ENCODE results near the gene MOGAT3.

MOGAT3 gene, protein sequence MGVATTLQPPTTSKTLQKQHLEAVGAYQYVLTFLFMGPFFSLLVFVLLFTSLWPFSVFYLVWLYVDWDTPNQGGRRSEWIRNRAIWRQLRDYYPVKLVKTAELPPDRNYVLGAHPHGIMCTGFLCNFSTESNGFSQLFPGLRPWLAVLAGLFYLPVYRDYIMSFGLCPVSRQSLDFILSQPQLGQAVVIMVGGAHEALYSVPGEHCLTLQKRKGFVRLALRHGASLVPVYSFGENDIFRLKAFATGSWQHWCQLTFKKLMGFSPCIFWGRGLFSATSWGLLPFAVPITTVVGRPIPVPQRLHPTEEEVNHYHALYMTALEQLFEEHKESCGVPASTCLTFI

DNA sequence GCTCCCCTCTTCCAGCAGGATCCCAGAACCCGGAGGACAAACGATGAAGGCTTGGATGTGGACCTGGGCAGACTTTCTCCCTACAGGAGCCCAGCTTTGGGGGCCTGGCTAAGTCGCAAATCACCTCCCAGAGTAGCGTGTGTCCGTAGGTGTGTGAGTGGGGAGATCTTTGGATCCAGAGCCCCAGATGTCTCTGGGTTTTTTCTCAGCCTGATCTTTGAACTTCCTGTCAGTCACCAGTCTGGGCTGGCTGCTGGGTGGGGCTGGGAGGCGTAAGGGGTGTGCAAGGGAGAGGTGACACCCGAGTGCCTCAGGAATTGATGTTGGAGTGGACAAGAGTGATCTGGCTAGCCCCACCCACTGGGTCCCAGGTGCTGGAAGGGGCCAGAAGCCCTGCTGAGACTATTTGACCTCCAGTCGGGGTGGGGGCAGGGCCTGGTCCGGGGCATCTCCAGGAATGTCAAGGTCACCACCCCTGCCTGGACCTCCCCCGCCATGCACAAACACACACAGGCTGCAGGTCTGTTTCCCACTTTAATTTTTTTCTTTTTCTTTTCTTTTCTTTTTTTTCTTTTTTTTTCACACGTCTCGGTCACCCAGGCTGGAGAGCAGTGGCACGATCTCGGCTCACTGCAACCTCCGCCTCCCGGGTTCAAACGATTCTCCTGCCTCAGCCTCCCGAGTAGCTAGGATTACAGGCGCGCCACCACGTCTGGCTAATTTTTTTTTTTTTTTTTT, at the start of gene MOGAT3:
MOGAT3 (minus strand) TSS at position 175 of the 738 bp plus-strand sequence. CDS start 182 bp downstream, outside the sequence.
- no peak for DNase-seq (ENCODE audit: low read depth, low spot score)

DNA sequence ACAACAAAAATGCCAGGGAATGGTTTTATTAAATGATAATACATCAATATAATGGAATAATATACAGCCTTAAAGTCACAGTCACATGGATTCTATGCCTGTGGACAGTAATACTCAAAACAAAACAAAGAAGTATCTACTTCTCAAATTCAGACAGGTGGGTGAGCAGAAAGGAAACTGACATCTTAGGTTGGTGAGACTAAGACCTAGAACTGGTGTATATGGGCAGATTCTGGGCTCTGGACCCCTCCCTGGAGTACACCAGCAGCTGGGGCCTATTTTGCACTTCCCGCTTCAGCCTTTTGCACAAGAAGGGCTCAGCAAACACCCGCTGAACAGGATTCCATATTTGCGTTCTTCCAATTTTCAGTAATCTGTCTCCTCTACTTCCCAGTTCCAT, 49.5 kb upstream of the MOGAT3 start:
- no peak for DNase-seq (ENCODE audit: low read depth, low spot score)

DNA sequence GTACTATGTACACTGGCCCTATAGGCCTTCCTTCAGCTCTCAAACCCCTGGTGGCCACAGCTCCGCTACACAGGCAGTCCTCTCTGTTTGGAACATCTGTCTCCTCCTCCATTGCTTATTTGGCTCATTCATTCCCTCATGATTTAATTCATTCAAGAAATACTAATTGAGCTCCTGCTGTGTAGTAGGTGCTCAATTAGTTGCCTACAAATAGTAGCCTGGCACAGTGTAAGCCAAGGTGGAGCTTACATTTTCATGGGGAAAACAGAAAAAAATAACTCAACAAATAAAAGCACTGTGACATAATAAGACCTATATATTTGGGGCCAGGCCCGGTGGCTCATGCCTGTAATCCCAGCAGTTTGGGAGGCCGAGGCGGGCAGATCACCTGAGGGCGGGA, 47.4 kb upstream of the MOGAT3 start:
- no peak for DNase-seq (ENCODE audit: low read depth, low spot score)

DNA sequence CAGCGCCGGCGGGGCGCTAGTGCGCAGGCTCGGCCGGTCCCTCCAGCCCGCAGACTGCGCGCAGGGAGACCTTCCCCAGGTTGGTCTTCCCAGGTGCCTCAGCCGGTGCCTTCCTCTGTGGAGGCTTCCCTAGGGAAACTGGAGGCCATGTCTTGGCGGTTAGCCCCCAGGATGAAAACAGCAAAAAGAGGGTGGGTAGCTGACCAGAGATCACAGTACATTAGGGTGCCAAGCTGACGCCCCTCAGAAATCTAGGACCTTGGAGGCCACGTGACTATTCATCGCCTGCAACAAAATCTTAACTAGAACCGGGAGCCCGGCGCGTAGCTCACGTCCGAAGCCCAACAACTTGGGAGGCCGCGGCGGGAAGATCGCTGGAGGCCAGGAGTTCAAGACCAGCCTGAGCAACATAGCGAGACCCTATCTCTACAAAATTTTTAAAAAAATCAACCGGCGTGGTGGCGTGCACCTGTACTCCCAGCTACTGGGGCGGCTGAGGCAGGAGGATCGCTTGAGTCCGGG, 44.4 kb upstream of the MOGAT3 start:
- DNase-seq (ENCODE audit: low read depth, low spot score), result no peak

DNA sequence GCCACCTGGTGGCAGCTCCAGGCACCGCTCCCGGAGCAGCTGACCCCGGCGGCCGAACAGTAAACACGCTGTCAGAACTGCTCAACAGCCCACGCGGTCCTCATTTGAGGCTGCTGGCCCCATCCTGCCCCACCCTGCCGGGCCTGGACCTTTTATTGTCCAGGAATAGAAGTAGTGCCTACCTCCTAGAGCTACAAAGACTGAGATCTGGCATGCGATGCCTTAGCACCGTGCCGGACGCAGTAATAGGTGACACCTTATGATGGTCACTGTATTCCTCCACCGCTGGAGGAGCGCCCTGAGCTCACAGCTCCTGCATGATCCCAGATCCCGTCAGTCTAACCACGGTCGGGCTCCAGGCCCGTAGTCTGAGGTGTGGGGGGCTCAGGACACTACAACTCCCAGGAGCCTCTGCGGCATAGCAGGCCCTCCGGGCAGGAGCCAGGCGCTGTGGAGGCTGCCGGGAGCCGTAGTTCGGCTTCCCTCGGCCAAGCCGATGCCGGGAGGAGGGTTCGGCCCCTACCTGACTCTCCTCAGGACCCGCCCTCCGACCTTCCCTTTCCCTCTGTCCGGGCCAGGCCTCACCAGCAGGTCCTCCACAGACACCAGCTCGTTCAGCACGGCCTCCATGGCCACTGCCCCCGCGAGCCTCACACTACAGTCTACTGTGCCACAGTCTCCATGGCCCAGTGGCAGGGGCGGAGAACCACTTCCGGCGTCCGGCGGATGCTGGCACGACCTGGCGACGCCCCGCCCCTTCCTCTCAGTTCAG, 43.7 kb upstream of the MOGAT3 start, which contains the start of gene FIS1:
FIS1 (minus strand) TSS at position 707 of the 772 bp plus-strand sequence; CDS start at position 630, 77 bp downstream.
- DNase-seq (ENCODE audit: low read depth, low spot score), result peak; percentile 84

DNA sequence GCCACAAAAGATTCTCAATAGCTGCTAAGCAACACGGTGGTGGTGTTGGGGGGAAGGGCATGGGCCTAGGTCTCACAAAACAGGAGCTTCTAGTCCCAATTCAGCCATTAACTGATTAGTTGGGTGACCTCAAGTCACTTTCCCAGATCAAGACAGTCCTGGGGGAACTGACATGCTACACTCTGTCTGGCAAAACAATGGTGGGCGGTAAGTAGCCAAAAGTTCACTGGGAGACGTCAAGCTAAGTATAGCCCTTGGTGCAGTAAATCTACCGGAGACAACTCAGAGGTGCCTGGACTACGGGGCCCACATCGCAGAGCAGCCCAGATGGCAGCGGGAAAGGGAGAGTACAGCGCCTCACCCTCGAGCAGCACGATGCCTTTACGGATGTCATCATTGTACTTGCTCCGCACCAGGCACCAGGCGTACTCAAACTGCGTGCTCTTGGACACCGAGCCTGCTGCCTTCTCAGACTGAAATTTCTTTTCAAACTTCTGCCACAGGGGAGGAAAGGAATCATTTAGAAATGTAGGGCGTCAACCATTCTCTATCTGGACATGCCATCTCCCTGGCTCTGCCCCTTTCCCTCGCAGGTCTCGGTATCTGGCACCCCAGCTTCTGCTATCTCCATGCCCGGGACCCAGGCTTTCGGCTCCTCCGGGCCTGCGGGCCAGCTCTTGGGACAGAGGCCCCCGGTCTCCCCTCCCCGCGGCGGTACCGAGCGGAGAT, 43.0 kb upstream of the MOGAT3 start:
- DNase-seq (ENCODE audit: low read depth, low spot score), result no peak

DNA sequence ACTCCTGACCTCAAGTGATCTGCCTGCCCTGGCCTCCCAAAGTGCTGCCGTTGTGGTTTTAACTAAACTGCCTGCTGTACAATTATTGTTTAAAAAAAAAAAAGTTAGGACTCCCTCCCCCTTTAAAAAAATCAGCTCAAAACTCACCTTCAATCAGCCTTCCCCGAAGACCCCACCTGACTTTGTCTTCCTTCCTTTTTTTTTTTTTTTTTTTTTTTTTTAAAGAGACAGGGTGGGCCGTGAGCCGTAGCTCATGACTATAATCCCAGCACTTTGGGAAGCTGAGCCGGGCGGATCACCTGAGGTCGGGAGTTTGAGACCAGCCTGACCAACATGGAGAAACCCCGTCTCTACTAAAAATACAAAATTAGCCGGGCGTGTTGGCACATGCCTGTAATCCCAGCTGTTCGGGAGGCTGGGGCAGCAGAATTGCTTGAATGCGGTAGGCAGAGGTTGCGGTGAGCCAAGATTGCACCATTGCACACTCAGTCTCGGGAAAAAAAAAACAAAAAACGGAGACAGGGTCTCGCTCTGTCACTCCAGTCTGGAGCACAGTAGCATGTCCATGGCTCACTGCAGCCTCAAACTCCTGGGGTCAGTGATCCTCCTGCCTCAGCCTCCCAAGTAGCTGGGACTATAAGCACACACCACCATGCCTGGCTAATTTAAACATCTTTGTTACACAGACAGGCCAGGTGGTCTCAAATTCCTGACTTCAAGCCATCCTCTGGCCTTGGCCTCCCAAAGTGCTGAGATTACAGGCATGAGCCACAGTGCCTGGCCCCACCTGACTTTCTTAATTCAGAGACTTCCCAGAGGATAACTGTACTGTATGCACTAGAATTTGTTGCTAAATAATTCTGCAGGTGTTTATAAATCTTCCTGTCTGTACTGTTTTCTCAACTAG, 40.9 kb upstream of the MOGAT3 start:
- no peak for DNase-seq (ENCODE audit: low read depth, low spot score)

DNA sequence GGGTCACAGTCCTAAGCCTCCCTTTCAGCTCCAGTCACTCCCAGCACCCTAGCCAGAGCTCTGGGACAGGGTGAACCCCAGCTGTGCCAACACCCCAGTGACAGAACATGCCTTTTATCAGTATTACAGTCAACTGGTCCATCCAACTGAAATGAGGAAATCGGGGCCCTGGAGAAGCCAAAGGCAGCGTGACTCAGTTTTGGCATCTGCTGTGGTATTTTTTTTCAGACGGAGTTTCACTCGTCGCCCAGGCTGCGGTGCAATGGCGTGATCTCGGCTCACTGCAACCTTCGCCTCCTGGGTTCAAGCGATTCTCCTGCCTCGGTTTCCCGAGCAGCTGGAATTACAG, 40.2 kb upstream of the MOGAT3 start:
- no peak for DNase-seq (ENCODE audit: low read depth, low spot score)

DNA sequence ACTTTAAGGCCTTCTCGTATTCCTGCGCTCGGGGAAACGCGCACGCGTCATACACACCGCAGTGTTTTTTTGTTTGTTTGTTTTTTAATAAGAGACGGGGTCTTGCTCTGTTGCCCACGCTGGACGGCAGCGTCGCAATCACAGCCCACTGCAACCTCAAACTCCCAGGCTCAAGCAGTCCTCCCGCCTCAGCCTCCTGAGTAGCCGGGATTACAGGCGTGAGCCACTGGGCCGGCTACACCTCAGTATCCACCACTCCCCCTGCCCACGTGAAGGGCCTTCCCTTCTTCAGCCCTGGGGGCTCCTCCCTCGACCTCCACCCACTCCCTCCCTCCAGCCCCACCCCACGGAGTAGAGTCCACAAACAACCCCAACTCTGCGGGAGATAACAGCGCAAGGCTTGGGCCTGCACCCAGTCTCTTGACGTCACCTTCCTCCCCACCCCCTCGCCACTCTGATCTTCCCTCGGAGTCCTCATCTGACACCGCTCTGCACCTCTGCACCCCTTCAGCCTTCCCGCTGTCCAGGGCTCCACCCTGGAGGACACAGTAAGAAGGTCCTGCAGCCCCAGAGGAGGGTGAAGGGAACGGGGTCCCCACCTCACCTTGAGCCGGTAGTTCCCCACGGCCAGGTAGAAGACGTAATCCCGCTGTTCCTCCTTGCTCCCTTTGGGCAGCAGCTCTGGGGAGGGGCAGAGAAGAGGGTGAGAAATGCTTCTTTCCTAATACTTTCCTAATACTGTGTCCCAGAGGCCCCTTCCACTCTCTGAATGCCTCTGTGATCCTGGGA, 39.6 kb upstream of the MOGAT3 start:
- no peak for DNase-seq (ENCODE audit: low read depth, low spot score)

DNA sequence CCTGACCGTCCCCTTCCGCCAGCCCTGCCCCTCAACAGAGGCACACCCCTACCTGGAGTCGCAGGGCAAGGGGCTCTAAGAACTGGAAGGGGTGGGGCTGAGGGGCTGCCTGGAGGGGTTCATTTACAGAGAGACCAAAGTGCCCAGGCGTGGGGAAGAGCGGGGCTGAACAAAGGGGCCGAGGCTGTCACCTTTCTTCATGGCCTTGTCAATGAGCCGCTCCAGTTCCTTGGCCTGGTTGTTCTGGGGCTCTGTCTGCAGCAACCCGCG, 39.0 kb upstream of the MOGAT3 start:
- DNase-seq (ENCODE audit: low read depth, low spot score), result no peak

DNA sequence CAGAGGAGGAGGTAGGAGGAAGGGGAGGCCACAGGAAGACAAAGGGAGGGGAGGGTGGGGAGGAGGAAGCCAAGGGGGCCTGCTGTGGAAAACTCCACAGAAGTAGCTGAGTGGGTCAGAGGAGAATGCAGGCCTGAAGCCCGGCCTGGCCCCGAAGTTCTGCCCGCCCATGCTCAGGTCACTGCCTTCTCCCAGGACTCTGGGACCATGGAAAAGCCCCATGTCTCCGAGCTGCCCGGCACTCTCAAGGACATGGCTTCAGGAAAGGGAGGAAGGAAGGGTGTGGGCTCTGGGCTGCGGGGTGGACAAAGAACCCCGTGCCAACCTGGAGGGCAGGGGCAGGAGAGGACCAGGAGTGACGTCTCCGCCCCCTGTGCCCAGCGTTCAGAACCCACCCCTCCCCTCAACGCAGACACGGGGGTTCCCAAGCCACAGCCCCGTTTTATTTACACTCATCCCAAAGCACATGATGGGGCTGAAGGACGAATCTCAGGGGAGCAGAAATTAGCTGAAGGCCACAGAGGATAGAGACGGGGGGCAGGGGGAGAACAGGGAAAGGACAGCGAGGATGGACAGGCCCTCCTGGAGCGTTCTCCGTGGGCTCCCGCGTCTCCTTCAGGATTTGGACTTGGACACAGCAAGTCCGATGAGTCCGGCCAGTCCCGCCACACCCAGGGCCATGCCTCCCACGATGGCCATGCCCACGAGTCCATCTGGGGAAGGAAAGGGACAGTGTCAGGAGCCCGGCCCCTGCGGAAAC, 38.5 kb upstream of the MOGAT3 start:
- DNase-seq (ENCODE audit: low read depth, low spot score), result no peak

DNA sequence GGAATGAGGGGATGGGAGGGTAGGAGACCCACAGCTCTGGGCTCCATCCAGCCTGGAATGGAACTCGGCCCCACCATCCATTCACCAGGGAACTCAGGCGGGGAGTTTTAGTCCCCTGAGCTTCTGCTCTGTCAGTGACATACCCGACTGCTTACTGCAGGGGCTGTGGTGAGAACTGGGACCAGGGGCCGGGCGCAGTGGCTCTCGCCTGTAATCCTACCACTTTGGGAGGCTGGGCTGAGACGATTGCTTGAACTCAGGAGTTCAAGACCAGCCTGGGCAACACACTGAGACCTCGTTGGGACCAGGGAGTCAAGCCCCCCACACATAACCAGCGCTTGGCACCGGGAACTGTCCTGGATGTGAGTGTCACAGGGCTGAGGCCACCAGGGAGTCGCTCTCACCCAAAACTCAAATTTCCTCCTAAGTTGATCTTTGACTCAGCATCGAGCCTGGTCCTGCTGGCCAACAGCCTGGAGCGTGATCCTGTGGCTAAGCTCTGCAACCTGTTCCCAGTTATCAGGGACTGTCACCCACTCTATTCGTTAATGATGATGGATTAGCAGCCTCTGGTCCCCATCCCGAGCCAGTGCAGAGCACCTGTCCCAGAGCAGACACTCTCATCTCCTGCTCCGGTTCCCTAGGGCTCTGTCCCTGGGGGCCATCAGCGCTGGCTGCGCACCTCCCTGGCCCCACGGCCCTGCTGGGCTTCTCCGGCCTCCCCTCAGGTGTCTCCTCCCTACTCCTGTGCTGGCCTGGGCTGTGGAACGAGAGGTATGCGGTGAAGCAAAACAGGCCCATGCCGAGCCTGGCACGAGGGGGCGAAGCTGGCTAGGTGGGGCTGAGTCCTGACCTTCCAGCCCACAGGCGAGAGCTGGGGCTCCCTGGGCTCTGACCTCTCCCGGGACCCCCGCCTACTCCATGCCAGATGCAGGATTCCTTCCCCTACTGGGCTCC, 37.7 kb upstream of the MOGAT3 start:
- DNase-seq (ENCODE audit: low read depth, low spot score), result no peak

DNA sequence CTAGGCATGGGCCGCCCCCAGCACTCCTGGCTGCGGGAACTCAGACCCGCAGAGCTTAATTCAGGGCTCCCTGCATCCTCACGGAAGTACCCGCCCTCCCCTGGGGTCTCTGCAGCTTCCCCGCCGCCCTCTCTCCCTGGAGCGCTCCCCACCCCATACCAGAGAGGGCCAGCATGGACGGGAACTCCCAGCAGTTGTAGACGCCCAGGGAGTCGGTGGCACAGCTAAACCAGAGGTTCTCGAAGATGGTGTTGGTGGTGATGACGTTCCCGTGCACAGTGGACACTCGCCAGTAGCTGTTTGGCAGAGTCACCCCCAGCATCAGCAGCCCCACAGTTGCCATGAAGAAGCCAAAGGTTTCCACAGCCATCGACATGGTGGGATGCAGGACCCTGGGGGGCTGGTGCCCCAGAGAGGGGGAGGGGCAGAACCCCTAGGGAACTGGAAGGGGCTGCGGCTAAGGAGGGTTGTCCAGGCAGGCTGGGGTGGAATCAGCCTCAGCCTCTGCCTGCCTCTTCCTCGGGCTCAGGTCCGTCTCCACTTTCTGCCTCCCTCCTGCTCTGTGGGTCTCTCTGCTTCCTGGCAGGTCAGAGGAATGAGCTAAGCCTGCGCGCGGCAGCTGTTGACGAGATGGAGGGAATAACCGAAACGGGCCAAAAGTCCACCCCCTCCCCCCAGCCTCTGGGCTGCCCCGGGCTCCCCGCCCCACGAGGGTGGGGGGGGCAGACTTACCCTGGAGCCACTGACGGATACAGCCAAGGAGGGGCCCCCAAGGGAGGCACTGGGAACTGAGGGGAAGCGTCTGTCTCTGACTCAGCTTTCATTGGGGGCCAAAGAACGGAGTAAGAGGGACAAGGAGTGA, 36.6 kb upstream of the MOGAT3 start, which contains the start of gene CLDN15:
CLDN15 (minus strand) TSS at position 597 of the 862 bp plus-strand sequence; CDS start at position 376, 221 bp downstream.
- no peak for DNase-seq (ENCODE audit: low read depth, low spot score)

DNA sequence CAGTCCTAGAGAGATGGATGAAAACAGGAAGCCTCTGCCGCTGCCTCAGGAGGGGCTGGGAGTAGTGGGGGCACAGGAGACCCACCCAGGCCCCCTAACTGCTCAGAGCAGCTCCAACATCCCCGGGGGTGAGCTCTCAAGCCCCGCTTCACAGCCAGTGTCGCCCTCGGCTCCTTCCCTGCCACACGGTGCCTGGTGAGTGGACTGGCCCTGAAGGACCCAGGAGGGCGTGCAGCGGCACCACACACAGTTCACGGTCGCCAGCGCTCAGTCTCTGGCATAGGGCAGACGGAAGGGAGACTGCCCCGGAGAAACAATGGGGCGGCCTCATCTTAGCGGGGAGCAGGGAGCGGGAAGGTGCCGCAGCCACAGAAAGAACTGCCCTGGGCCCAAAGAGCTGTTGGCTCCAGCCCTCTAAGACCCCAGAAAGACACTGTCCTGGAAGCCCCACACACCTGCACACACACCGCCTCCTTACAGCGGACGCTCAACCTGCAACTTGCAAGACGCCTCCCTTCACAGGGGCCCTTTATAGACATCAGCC, 35.5 kb upstream of the MOGAT3 start:
- no peak for DNase-seq (ENCODE audit: low read depth, low spot score)

DNA sequence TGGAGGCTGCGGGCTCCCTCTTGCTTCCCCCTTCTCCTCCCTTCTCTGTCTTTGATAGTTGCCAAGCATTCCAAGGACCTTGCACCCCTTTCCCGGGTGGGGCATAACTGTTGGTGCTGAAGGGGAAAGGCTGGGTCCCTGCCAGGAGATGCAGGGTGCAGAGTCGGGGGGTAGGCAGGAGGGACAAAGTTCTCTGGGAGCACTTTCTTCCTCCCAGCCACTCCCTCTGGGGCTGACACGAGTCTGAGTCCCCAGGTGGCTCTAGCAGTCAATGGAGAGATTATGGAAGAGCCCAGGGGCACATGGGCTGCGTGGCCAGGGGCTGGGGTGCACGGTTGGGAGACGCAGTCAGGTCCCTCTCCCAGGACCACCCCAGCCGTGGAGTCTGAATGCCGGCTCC, 34.7 kb upstream of the MOGAT3 start:
- no peak for DNase-seq (ENCODE audit: low read depth, low spot score)

DNA sequence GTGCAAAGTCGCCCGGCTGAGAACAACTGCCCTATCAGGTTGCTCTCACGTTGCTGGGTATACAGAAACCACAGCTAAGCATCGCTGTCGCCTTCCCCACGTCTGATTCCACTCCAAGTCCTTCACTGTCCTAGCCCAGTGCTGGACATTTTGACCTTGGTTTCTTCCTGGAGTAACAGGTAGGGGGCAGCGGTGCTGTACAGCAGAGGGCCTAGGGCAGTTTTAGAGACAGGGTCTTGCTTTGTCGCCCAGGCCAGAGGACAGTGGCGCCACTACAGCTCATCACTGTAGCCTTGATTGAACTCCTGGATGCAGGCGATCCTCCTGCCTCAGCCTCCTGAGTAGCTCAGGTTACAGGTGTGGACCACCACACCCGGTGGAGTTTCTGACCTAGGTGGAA, 34.2 kb upstream of the MOGAT3 start:
- no peak for DNase-seq (ENCODE audit: low read depth, low spot score)

DNA sequence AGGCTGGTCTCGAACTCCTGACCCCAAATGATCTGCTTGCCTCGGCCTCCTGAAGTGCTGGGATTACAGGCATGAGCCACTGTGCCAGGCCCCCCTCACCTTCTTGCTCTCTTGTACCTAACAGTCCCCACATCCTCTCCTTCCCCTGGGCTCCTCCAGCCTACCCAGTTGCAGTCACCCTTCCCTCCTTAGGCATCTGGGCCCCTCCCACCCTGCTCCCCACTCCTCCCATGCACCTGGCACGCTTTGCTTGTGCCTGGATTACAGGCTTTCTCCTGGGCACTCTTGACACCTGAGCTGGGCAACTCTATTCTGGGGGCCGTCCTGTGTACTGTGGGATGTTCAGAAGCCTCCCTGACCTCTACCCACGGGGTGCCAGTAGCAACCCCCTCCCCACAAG, 33.8 kb upstream of the MOGAT3 start:
- no peak for DNase-seq (ENCODE audit: low read depth, low spot score)
